ENCODE results near the gene PIEZO2.

- TF ChIP-seq TCF7L2 (IDR thresholded peaks at IDR 0.05; ENCODE audit: borderline replicate concordance, low read depth, low read length) = no peak
- TF ChIP-seq ATF2 (tag by site-specific recombination; IDR thresholded peaks at IDR 0.05; ENCODE audit: low read depth) = no peak
- TF ChIP-seq CTCF (tag by site-specific recombination; IDR thresholded peaks at IDR 0.05) = no peak
- TF ChIP-seq ZNF133 (tag by site-specific recombination; IDR thresholded peaks at IDR 0.05) = no peak
Observed at GRCh38 chr18:10789180-10789579, 360.2 kb downstream of the PIEZO2 start.
